Gastrocnemius medialis (tissue), 4 donors: ENCODE data around the gene CXorf58.

Experiments
- CTCF ChIP-seq, 5 experiments: fragments of 450-650 bp in 3 of 5; fragments of 200-600 bp in 2 of 5; sonication (generic) in 2 of 5; IDR thresholded peaks in 4 of 5; conservative IDR thresholded peaks in 1 of 5; 1 replicate in 4 of 5; 2 replicates in 1 of 5; pipeline ENCODE4 v1.5.1; 2016 to 2019; ENCODE audit warnings: antibody characterized with exemption in 5 of 5, mild to moderate bottlenecking in 3 of 5, moderate library complexity in 3 of 5
- POLR2A ChIP-seq, 2 donors: fragments of 450-650 bp; IDR thresholded peaks; one replicate each; pipeline ENCODE4 v1.6.1; 2017; ENCODE audit warnings: antibody characterized with exemption in 2 of 2, mild to moderate bottlenecking in 2 of 2, moderate library complexity in 2 of 2

DNA sequence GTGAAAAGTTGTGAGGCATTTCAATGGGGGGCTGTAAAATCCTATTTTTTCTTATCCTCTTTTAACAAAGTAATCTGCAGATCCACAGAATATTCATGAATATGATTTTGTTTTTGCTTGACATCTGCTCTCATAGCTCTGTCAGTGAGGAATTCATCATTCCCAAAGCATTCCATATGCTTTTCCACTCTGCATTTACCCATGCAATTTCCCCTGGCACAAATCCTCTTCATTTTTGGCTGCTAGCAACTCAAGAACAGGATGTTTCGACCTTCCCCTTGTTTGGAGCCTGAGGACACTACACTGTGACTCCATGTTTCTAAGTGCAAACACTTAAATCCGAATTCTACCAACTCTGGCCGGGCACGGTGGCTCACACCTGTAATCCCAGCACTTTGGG lies 70.7 kb downstream of the CXorf58 start:
- no peak for TF ChIP-seq CTCF (IDR thresholded peaks at IDR 0.05 in 4 of 5, conservative IDR thresholded peaks at IDR 0.05 in 1 of 5)
- no peak for TF ChIP-seq POLR2A (IDR thresholded peaks at IDR 0.05)
